Osteocyte (in vitro differentiated cells): ENCODE results near the gene FZD2. TPM values are rescaled to one million over a fixed set of nuclear protein-coding genes. Genes with fewer than 3 reads are reported as not detected.
"Not testable (repeated sequence)": the region's sequence is repeated elsewhere in the genome, so short reads cannot be mapped to it uniquely, and the experiment has no call there.

Experiments
- DNase-seq: peaks from one replicate; pipeline ENCODE4 v3.0.0; 2021; ENCODE audit warnings: mixed read lengths; ENCODE audit not compliant: unreplicated experiment; ENCODE audit errors: extremely low spot score
- H3K27ac Mint-ChIP-seq: one replicate; pipeline ENCODE4 v1.8.0; 2021; ENCODE audit warnings: mild to moderate bottlenecking, mixed read lengths; ENCODE audit not compliant: unreplicated experiment
- H3K27me3 Mint-ChIP-seq: one replicate; pipeline ENCODE4 v1.8.0; 2021; ENCODE audit warnings: mixed read lengths; ENCODE audit not compliant: unreplicated experiment
- H3K36me3 Mint-ChIP-seq: one replicate; pipeline ENCODE4 v1.8.0; 2021; ENCODE audit warnings: mixed read lengths; ENCODE audit not compliant: unreplicated experiment
- H3K4me1 Mint-ChIP-seq: one replicate; pipeline ENCODE4 v1.8.0; 2021; ENCODE audit warnings: mixed read lengths; ENCODE audit not compliant: unreplicated experiment
- H3K4me3 Mint-ChIP-seq: one replicate; pipeline ENCODE4 v1.8.0; 2021; ENCODE audit warnings: mild to moderate bottlenecking, moderate library complexity, mixed read lengths; ENCODE audit not compliant: unreplicated experiment
- H3K9me3 Mint-ChIP-seq: one replicate; pipeline ENCODE4 v1.8.0; 2021; ENCODE audit warnings: mixed read lengths; ENCODE audit not compliant: unreplicated experiment
- CTCF ChIP-seq: fragments of 200-600 bp; sonication (generic); IDR thresholded peaks from 2 replicates; pipeline ENCODE4 v1.5.0; 2021; ENCODE audit warnings: antibody characterized with exemption, mild to moderate bottlenecking, moderate library complexity
- total RNA-seq: library from RNA; stranded (reverse); gene quantifications from 2 replicates; pipeline ENCODE4 v1.2.1, GENCODE V29; 2021

The FZD2 gene
- total RNA-seq, 1 donor from 2014 or later, result 203 TPM

- no peak for TF ChIP-seq CTCF
- Mint-ChIP-seq H3K4me1 (peaks cover 58% of the 10 kb centered on the region), H3K27me3 (no peaks in the 10 kb centered on the region), H3K4me3 (peak overlapping the region; percentile 56), H3K36me3 (no peaks in the 10 kb centered on the region), H3K9me3 (no peaks in the 10 kb centered on the region), H3K27ac (peak overlapping the region; percentile 98)
- DNase-seq, result peak; percentile 86
Observed at GRCh38 chr17:44536090-44536953, 21.0 kb upstream of the FZD2 start.

- DNase-seq, H3K27me3 Mint-ChIP-seq, H3K36me3 Mint-ChIP-seq, H3K4me3 Mint-ChIP-seq, H3K9me3 Mint-ChIP-seq: not testable (repeated sequence)
- Mint-ChIP-seq H3K27ac (peak overlapping the region; percentile 64), H3K4me1 (peaks cover 74% of the 10 kb centered on the region)
Observed at GRCh38 chr17:44537922-44538321, 19.4 kb upstream of the FZD2 start.

GRCh38 chr17:44539673-44540072 is 17.6 kb upstream of the FZD2 start:
- Mint-ChIP-seq H3K4me1 (peaks cover 79% of the 10 kb centered on the region), H3K27me3 (no peaks in the 10 kb centered on the region), H3K9me3 (no peaks in the 10 kb centered on the region), H3K27ac (no peak overlapping the region), H3K4me3 (no peak overlapping the region), H3K36me3 (no peaks in the 10 kb centered on the region)
- DNase-seq, result no peak
- TF ChIP-seq CTCF, result no peak

- Mint-ChIP-seq H3K27me3 (no peaks in the 10 kb centered on the region), H3K27ac (peak overlapping the region; percentile 99), H3K4me3 (no peak overlapping the region), H3K36me3 (no peaks in the 10 kb centered on the region), H3K9me3 (no peaks in the 10 kb centered on the region), H3K4me1 (peaks cover 82% of the 10 kb centered on the region)
- no peak for DNase-seq
- no peak for TF ChIP-seq CTCF
Observed at GRCh38 chr17:44540246-44541084, 16.8 kb upstream of the FZD2 start.

GRCh38 chr17:44541884-44542581 is 15.3 kb upstream of the FZD2 start:
- Mint-ChIP-seq H3K27me3 (no peaks in the 10 kb centered on the region), H3K36me3 (no peaks in the 10 kb centered on the region), H3K27ac (peak overlapping the region; percentile 99), H3K4me1 (peaks cover 82% of the 10 kb centered on the region), H3K9me3 (no peaks in the 10 kb centered on the region), H3K4me3 (peak overlapping the region; percentile 52)
- DNase-seq, result peak; percentile 88
- no peak for TF ChIP-seq CTCF
